ENCODE measurements around the gene SLC5A2. TPM values are rescaled to one million over a fixed set of nuclear protein-coding genes. Genes with fewer than 3 reads are reported as not detected.
"Not testable (repeated sequence)": the region's sequence is repeated elsewhere in the genome, so short reads cannot be mapped to it uniquely, and the experiment has no call there.

The SLC5A2 gene
- total RNA-seq, 2 donors from 2014 or later: 1.3 to 2.8 TPM

DNA sequence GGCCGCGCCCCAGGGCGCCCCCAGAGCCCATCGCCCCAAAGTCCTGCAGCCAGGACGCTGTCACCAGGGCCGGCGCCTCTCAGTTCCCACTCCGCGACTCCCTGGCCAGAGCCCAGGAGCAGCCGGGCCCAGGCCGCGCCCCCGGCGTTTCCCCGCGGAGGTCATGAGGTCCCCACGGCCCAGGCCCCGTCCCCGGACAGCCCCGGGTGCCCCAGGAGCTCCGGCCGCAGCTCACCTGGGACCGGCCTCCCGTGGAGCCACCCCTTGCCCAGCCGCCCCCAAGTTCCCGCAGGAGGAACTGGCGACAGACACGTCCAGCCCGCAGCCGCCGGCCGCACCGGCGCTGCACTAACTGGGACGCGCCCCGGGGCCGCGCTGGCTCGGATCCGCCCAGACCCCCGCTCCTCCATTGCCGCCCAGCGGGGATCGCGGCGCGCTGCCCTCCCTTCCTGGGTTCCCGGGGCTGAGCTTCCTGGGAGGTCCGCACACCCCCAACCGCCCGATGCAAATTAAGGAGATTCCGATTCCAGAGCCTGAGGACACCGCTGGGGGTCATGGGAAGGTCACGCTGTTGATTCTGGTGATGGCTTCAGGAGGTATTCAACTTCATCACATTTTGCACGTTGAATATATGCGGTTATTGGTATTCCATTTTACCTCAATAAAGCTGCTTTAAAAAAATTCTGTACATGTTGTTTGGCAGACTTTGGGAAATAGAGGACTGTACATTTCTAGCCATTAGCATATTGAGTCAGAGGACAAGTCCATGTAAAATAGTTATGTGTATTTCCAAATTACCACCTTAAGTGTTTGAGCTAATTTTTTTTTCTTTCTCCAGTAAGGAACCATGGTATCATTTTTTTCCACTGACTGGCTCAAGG is 54.7 kb downstream of the SLC5A2 start:
- Mint-ChIP-seq H3K4me3 (peak overlapping the region; percentile 73), H3K27ac (no peak overlapping the region), H3K27me3 (peaks cover 42% of the 10 kb centered on the region), H3K4me1 (peaks cover 2% of the 10 kb centered on the region), H3K36me3 (ENCODE audit: low read depth) (no peaks in the 10 kb centered on the region)
- no peaks in the 10 kb centered on the region for H3K9me3 ChIP-seq (ENCODE audit: control insufficient read depth, low read length, poor library complexity, severe bottlenecking)
- ATAC-seq: no peak
- DNase-seq: no peak

DNA sequence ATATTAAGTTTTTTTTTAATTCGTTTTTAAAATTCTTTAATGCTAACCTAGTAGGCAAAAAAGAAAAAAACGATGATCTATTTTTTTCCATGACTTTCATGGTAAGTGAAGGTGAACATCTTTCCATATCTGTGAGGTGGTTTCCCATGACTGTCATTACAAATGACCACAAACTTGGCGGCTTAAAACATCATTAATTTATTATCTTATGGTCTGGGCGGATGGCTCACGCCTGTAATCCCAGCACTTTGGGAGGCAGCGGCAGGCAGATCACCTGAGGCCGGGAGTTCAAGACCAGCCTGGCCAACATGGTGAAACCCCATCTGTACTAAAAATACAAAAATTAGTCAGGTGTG is 55.3 kb downstream of the SLC5A2 start:
- not testable (repeated sequence) for H3K36me3 Mint-ChIP-seq (ENCODE audit: low read depth); H3K4me3 Mint-ChIP-seq; H3K4me1 Mint-ChIP-seq; H3K9me3 ChIP-seq (ENCODE audit: control insufficient read depth, low read length, poor library complexity, severe bottlenecking); DNase-seq; ATAC-seq; H3K27ac Mint-ChIP-seq
- H3K27me3 Mint-ChIP-seq: peaks cover 42% of the 10 kb centered on the region

DNA sequence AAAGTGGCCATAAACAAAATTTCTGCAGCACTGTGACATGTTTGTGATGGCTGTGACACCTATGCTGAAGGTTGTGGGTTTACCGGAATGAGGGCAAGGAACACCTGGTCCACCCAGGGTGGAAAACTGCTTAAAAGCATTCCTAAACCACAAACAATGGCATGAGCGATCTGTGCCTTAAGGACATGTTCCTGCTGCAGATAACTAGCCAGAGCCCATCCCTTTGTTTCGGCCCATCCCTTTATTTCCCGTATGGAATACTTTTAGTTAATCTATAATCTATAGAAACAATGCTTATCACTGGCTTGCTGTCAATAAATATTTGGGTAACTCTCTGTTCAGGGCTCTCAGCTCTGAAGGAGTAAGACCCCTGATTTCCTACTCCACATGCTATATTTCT is 56.8 kb downstream of the SLC5A2 start:
- not testable (repeated sequence) for H3K4me1 Mint-ChIP-seq; DNase-seq; H3K4me3 Mint-ChIP-seq; H3K27ac Mint-ChIP-seq; H3K36me3 Mint-ChIP-seq (ENCODE audit: low read depth); H3K9me3 ChIP-seq (ENCODE audit: control insufficient read depth, low read length, poor library complexity, severe bottlenecking); ATAC-seq
- H3K27me3 Mint-ChIP-seq: peaks cover 36% of the 10 kb centered on the region

Other genes with a start within 250 kb of the SLC5A2 start
- 10 to 100 TPM in 1 of 2 donors, 1 to 10 TPM in 1; 7.3 to 12.5 TPM for gene ITGAM, start 223.1 kb upstream of the SLC5A2 start, total RNA-seq
- gene ITGAX, start 127.9 kb upstream of the SLC5A2 start, total RNA-seq: 10 to 100 TPM in 1 of 2 donors, 1 to 10 TPM in 1; 4.6 to 16.0 TPM
- not detected for gene ITGAD, start 89.8 kb upstream of the SLC5A2 start, total RNA-seq
- not detected for gene COX6A2, start 54.8 kb upstream of the SLC5A2 start, total RNA-seq
- gene ZNF843, start 40.3 kb upstream of the SLC5A2 start, total RNA-seq: under 1 TPM; 0.10 to 0.23 TPM
- gene ARMC5, start 23.6 kb upstream of the SLC5A2 start, total RNA-seq: 10 to 100 TPM; 15.8 to 21.9 TPM
- gene TGFB1I1, start 11.0 kb upstream of the SLC5A2 start, total RNA-seq: 1 to 10 TPM in 1 of 2 donors, under 1 TPM in 1; 0.35 to 5.6 TPM
- 10 to 100 TPM; 56.7 to 60.7 TPM for gene RUSF1, start 25.3 kb downstream of the SLC5A2 start, total RNA-seq
- gene AHSP, start 44.8 kb downstream of the SLC5A2 start, total RNA-seq: not detected

Data from T-helper 17 cell (primary cell).